ENCODE results near the gene MEF2A.

Gene MEF2A

GRCh38 chr15:99703603-99704443 is 138.0 kb downstream of the MEF2A start:
- peak; percentile 89 for DNase-seq (ENCODE audit: low read depth, low spot score)

- DNase-seq (ENCODE audit: low read depth, low spot score): peak; percentile 92
Observed at GRCh38 chr15:99704444-99704838, 138.7 kb downstream of the MEF2A start.

GRCh38 chr15:99706557-99707303 is 140.9 kb downstream of the MEF2A start:
- DNase-seq (ENCODE audit: low read depth, low spot score): no peak

- DNase-seq (ENCODE audit: low read depth, low spot score): no peak
Observed at GRCh38 chr15:99707473-99708270, 141.9 kb downstream of the MEF2A start.

- DNase-seq (ENCODE audit: low read depth, low spot score): peak; percentile 61
Observed at GRCh38 chr15:99708563-99708962, 142.8 kb downstream of the MEF2A start.

- DNase-seq (ENCODE audit: low read depth, low spot score): no peak
Observed at GRCh38 chr15:99709243-99709986, 143.6 kb downstream of the MEF2A start.

GRCh38 chr15:99711625-99712024 is 145.8 kb downstream of the MEF2A start:
- DNase-seq (ENCODE audit: low read depth, low spot score): no peak

GRCh38 chr15:99712415-99712814 is 146.6 kb downstream of the MEF2A start:
- DNase-seq (ENCODE audit: low read depth, low spot score): no peak

- DNase-seq (ENCODE audit: low read depth, low spot score): no peak
Observed at GRCh38 chr15:99716540-99717095, 150.8 kb downstream of the MEF2A start.

- DNase-seq (ENCODE audit: low read depth, low spot score): no peak
Observed at GRCh38 chr15:99717161-99718009, 151.6 kb downstream of the MEF2A start.

GRCh38 chr15:99718421-99718820 is 152.6 kb downstream of the MEF2A start:
- DNase-seq (ENCODE audit: low read depth, low spot score): no peak

- DNase-seq (ENCODE audit: low read depth, low spot score): peak; percentile 80
Observed at GRCh38 chr15:99719096-99719541, 153.3 kb downstream of the MEF2A start.

- DNase-seq (ENCODE audit: low read depth, low spot score): no peak
Observed at GRCh38 chr15:99720533-99720932, 154.7 kb downstream of the MEF2A start.

GRCh38 chr15:99721104-99721778 is 155.5 kb downstream of the MEF2A start:
- DNase-seq (ENCODE audit: low read depth, low spot score): no peak

- DNase-seq (ENCODE audit: low read depth, low spot score): no peak
Observed at GRCh38 chr15:99721896-99722295, 156.1 kb downstream of the MEF2A start.

GRCh38 chr15:99722406-99722805 is 156.6 kb downstream of the MEF2A start:
- no peak for DNase-seq (ENCODE audit: low read depth, low spot score)

GRCh38 chr15:99726333-99726732 is 160.5 kb downstream of the MEF2A start:
- no peak for DNase-seq (ENCODE audit: low read depth, low spot score)

GRCh38 chr15:99727330-99727729 is 161.5 kb downstream of the MEF2A start:
- no peak for DNase-seq (ENCODE audit: low read depth, low spot score)

GRCh38 chr15:99727733-99728132 is 161.9 kb downstream of the MEF2A start:
- no peak for DNase-seq (ENCODE audit: low read depth, low spot score)
